Activated naive CD8-positive, alpha-beta T cell treated with anti-CD3 and anti-CD28 coated beads for 36 hours (primary cell): ENCODE measurements around the gene ENPP6. TPM values are rescaled to one million over a fixed set of nuclear protein-coding genes. Genes with fewer than 3 reads are reported as not detected.

Source experiments
- DNase-seq: peaks from one replicate; pipeline ENCODE4 v3.0.0; 2021
- H3K27ac Mint-ChIP-seq: one replicate; pipeline ENCODE4 v1.8.0; 2022; ENCODE audit warnings: mild to moderate bottlenecking, moderate library complexity, mixed read lengths
- H3K27me3 Mint-ChIP-seq: one replicate; pipeline ENCODE4 v1.8.0; 2022; ENCODE audit warnings: mild to moderate bottlenecking, mixed read lengths
- H3K36me3 Mint-ChIP-seq: one replicate; pipeline ENCODE4 v1.8.0; 2021; ENCODE audit warnings: mild to moderate bottlenecking, mixed read lengths
- H3K4me1 Mint-ChIP-seq: one replicate; pipeline ENCODE4 v1.8.0; 2021; ENCODE audit warnings: mixed read lengths
- H3K4me3 Mint-ChIP-seq: one replicate; pipeline ENCODE4 v1.8.0; 2022; ENCODE audit warnings: mild to moderate bottlenecking, moderate library complexity, mixed read lengths
- H3K9me3 Mint-ChIP-seq: one replicate; pipeline ENCODE4 v1.8.0; 2022; ENCODE audit warnings: mixed read lengths
- total RNA-seq, 2 experiments: library from RNA; stranded (reverse); gene quantifications; one replicate each; pipeline ENCODE4 v1.2.3, GENCODE V29; 2021

ENPP6 gene
- total RNA-seq, 2 experiments from 2014 or later = 0.26 to 0.45 TPM

- Mint-ChIP-seq H3K4me3 (no peak overlapping the region), H3K27ac (no peak overlapping the region), H3K9me3 (no peaks in the 10 kb centered on the region), H3K4me1 (no peaks in the 10 kb centered on the region), H3K27me3 (peaks cover 7% of the 10 kb centered on the region), H3K36me3 (no peaks in the 10 kb centered on the region)
- DNase-seq = no peak
These were observed 97.0 kb downstream of the ENPP6 start for GRCh38 chr4:184120549-184121127.

GRCh38 chr4:184117662-184118199 lies 99.9 kb downstream of the ENPP6 start:
- DNase-seq = no peak
- Mint-ChIP-seq H3K27me3 (no peaks in the 10 kb centered on the region), H3K27ac (no peak overlapping the region), H3K4me1 (no peaks in the 10 kb centered on the region), H3K9me3 (no peaks in the 10 kb centered on the region), H3K36me3 (no peaks in the 10 kb centered on the region), H3K4me3 (no peak overlapping the region)

GRCh38 chr4:184115399-184115798 lies 102.3 kb downstream of the ENPP6 start:
- no peak for DNase-seq
- Mint-ChIP-seq H3K9me3 (no peaks in the 10 kb centered on the region), H3K4me1 (no peaks in the 10 kb centered on the region), H3K27ac (no peak overlapping the region), H3K27me3 (peaks cover 12% of the 10 kb centered on the region), H3K36me3 (no peaks in the 10 kb centered on the region), H3K4me3 (no peak overlapping the region)

DNA sequence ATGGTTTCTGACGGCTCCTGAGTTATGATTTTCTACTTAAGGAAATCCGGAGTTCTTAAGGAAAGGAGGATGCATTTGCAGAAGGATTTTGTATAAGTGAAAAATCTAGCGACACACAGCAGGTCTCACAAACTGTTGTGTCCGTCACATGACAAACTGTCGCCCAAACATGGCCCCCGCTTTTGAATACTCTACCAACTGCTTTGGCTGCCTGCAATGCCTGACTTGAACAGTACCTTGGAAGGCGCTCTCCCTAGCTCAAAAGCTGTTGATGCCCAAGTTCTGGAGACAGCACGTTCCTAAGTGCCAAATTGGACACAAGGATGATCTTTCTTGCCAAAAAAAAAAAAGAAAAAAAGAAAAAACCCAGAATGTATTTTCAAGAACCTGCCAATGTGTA lies 103.2 kb downstream of the ENPP6 start:
- H3K4me1 Mint-ChIP-seq = no peaks in the 10 kb centered on the region

GRCh38 chr4:184112006-184112550 lies 105.6 kb downstream of the ENPP6 start:
- H3K27me3 Mint-ChIP-seq = peaks cover 13% of the 10 kb centered on the region
- H3K9me3 Mint-ChIP-seq = no peaks in the 10 kb centered on the region
- no peak overlapping the region for H3K4me3 Mint-ChIP-seq
- no peaks in the 10 kb centered on the region for H3K36me3 Mint-ChIP-seq
- no peaks in the 10 kb centered on the region for H3K4me1 Mint-ChIP-seq
- H3K27ac Mint-ChIP-seq = no peak overlapping the region
- DNase-seq = no peak

More for the DNA sequence above, 103.2 kb downstream of the ENPP6 start:
- Mint-ChIP-seq H3K4me3 (no peak overlapping the region), H3K36me3 (no peaks in the 10 kb centered on the region), H3K27me3 (peaks cover 13% of the 10 kb centered on the region), H3K9me3 (no peaks in the 10 kb centered on the region), H3K27ac (no peak overlapping the region)
- DNase-seq = no peak

DNA sequence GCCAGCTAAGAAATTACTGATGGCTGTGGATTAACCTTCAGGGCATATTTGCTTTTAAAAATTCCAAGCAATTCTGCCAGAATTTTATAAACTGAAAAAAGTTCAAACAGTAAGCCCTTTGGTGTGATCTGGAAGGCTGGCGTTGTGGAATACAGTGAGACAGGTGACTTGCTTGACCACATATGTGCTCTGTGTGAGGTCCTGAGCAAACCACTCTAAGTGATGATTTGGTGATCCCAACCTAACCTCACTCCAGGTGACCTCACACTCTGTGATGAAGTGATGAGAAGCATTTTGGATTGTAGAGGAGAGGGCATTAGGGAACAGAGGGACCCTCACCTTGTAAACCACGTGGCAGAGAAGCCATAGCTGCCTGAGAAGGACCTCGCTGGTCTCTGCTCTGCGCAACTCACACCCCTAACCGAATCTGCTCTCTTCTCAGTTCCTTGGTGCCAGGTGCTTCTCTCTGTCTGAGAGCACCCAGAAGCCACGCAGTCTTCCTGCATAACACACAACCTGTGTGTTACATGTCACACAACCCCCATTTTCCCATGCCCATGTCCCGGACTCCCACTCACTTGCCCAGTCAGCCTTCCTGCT lies 106.3 kb downstream of the ENPP6 start:
- no peaks in the 10 kb centered on the region for H3K4me1 Mint-ChIP-seq

GRCh38 chr4:184110452-184111224 lies 107.0 kb downstream of the ENPP6 start:
- no peak for DNase-seq
- Mint-ChIP-seq H3K4me3 (no peak overlapping the region), H3K27ac (no peak overlapping the region), H3K4me1 (no peaks in the 10 kb centered on the region), H3K9me3 (no peaks in the 10 kb centered on the region), H3K27me3 (peaks cover 18% of the 10 kb centered on the region), H3K36me3 (no peaks in the 10 kb centered on the region)

More for the DNA sequence above, 106.3 kb downstream of the ENPP6 start:
- Mint-ChIP-seq H3K36me3 (no peaks in the 10 kb centered on the region), H3K9me3 (no peaks in the 10 kb centered on the region), H3K27me3 (peaks cover 17% of the 10 kb centered on the region), H3K4me3 (no peak overlapping the region), H3K27ac (no peak overlapping the region)
- no peak for DNase-seq

DNA sequence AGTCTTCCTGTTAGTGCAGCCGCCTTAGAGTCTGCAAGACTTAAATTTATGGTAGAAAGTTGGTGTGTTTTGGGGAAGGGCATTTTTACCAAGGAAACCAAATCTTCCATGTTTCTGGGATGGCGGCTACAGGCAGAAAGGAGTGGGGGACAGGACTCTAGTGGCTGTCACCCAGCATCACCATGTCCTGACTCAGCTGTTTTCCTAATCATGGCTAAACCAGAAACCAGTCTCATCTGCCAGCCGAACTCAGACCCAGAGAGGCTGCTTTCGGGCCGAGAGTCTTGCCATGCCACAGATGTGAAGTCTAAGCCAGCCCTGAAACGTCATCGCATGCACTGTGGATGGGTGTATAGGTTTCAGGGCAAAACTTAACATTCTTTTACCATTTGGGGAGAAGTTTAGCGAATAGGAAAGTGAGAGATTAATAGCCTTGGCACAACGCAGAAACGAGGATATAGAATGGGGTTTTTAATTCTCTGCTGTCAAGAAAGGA lies 109.6 kb downstream of the ENPP6 start:
- Mint-ChIP-seq H3K4me1 (no peaks in the 10 kb centered on the region), H3K27ac (no peak overlapping the region), H3K9me3 (no peaks in the 10 kb centered on the region), H3K27me3 (peaks cover 18% of the 10 kb centered on the region), H3K36me3 (no peaks in the 10 kb centered on the region), H3K4me3 (no peak overlapping the region)
- no peak for DNase-seq

DNA sequence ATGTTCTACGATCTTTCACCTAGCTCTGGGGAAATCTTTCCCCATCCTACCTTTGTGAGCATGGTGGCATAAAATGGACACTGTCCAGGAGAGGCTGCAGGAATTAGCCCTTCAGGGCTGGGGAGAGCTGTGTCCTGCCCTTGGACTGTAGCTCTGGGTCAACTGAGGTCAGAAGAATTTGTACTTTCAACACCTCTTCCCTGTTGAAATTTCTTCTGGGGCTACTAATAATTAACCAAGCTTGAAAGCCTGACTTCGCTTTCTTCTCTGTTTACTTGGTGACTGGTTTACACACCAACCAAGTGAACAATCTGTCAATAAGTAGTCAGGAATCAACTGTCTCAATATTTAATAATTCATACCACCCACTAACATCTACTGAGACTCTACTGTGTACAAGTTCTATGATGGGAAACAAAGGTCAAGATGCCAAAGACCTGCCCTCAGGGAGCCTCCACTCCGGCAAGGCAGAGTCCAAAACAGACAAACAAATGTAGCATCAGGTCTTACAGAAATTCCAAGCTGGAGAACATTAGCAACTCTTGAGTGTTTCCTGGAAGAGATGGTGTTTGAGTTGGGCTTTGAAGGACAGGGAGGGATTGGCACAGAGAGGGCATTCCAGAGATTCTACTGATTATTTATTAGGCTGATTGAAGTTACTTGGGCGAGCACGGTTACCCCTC lies 113.1 kb downstream of the ENPP6 start:
- H3K4me1 Mint-ChIP-seq = no peaks in the 10 kb centered on the region
- H3K27me3 Mint-ChIP-seq = peaks cover 5% of the 10 kb centered on the region

DNA sequence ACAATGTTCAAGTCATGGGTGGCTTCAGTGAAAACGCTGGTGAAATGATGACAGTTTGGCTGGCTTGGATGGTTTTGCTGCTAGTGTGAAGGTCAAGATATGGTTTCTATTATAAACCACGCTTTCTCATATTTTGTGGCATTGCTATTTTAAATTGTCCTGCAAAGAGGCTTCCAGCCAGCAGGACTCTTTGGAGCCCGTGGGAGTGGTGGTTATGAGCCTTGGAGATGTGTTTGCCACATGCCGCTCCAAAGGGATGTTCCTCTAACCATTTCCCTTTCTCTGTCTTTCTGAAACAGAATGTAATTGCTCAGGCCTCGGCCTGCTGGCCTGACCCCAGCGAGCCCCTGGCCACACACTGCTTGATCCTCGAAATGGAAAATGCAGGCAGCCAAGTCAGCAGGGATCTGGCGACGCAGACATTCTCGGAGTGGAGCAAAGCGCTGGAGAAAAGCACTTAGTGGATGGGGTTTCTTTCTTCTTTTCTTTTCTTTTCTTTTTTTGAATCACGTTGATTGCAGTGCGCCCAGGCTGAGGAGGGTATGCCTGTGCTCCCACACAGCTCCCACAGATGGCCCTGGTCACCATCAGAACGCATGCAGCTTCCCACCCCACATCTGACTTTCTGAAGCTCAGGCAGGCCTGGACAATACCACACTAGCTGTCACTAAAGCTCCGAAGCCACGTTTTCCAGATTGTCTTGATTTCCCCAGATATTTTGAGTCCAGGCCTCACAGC lies 114.0 kb downstream of the ENPP6 start:
- no peak overlapping the region for H3K27ac Mint-ChIP-seq
- H3K36me3 Mint-ChIP-seq = no peaks in the 10 kb centered on the region
- H3K9me3 Mint-ChIP-seq = no peaks in the 10 kb centered on the region
- no peaks in the 10 kb centered on the region for H3K4me1 Mint-ChIP-seq
- H3K4me3 Mint-ChIP-seq = no peak overlapping the region
- peaks cover 5% of the 10 kb centered on the region for H3K27me3 Mint-ChIP-seq
- DNase-seq = no peak

More for the DNA sequence above, 113.1 kb downstream of the ENPP6 start:
- Mint-ChIP-seq H3K9me3 (no peaks in the 10 kb centered on the region), H3K36me3 (no peaks in the 10 kb centered on the region), H3K4me3 (no peak overlapping the region), H3K27ac (no peak overlapping the region)
- DNase-seq = no peak

- peaks cover 5% of the 10 kb centered on the region for H3K27me3 Mint-ChIP-seq
- H3K36me3 Mint-ChIP-seq = no peaks in the 10 kb centered on the region
- H3K9me3 Mint-ChIP-seq = no peaks in the 10 kb centered on the region
- H3K27ac Mint-ChIP-seq = no peak overlapping the region
- no peak for DNase-seq
- no peak overlapping the region for H3K4me3 Mint-ChIP-seq
- no peaks in the 10 kb centered on the region for H3K4me1 Mint-ChIP-seq
These were observed 114.7 kb downstream of the ENPP6 start for GRCh38 chr4:184102927-184103326.

DNA sequence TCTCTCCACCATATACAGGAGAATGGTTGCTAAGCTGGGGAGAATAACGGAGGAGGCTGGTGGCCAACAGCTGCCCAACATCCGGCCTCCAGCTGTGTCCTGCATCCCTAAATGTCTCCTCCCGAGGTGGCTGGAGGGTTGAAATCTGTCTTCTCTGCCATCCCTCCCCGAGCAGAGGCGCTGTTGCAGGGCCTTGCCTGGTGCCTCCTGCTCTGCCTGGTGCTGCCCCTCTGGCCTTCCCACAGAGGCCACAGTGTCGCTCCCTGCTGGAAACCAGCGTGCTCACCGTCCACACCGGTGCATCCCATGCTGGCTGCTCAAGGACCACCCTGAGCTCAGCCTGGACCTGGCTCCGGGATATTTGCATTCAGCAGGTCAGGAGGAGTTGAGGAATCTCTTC lies 115.2 kb downstream of the ENPP6 start:
- DNase-seq = no peak
- no peak overlapping the region for H3K27ac Mint-ChIP-seq
- no peaks in the 10 kb centered on the region for H3K36me3 Mint-ChIP-seq
- no peak overlapping the region for H3K4me3 Mint-ChIP-seq
- no peaks in the 10 kb centered on the region for H3K9me3 Mint-ChIP-seq
- H3K4me1 Mint-ChIP-seq = no peaks in the 10 kb centered on the region
- peaks cover 5% of the 10 kb centered on the region for H3K27me3 Mint-ChIP-seq

GRCh38 chr4:184101711-184102110 lies 116.0 kb downstream of the ENPP6 start:
- Mint-ChIP-seq H3K4me3 (no peak overlapping the region), H3K4me1 (peaks cover 2% of the 10 kb centered on the region), H3K9me3 (no peaks in the 10 kb centered on the region), H3K36me3 (no peaks in the 10 kb centered on the region), H3K27me3 (peaks cover 6% of the 10 kb centered on the region), H3K27ac (no peak overlapping the region)
- DNase-seq = no peak

DNA sequence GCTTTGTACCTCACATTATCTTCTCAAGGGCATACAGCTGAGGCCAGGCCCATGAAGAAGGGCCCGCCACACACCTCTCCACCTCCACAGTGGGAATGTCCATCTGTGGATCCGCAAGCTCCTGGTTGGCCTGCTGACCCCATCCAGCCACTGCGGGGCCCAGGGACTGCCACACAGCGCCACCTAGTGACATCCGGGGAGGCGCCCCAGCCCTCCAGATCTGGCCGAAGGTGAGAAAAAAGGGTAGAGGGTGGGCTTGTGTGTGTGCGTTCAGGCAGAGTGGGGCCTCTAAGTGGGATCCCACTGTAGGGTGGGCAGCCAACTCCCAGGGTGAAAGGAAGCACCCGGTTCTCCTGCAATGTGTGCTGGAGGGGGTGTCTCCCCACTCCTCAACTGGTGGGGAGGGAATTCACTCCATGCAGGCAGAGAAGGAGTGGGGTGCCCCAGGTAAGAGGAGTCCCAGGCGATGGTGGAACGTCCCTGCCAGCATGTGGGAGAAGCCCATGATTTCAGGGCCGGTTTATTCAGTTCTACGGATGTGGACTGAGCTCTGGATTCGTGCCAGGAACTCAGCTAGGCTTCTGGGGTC lies 117.3 kb downstream of the ENPP6 start:
- H3K27me3 Mint-ChIP-seq = peaks cover 10% of the 10 kb centered on the region
- no peak overlapping the region for H3K27ac Mint-ChIP-seq
- H3K36me3 Mint-ChIP-seq = no peaks in the 10 kb centered on the region
- H3K4me1 Mint-ChIP-seq = peaks cover 2% of the 10 kb centered on the region
- DNase-seq = no peak
- no peaks in the 10 kb centered on the region for H3K9me3 Mint-ChIP-seq
- no peak overlapping the region for H3K4me3 Mint-ChIP-seq
